HG02610 (cell line): Measurements from ENCODE around the gene DYSF.

Source experiments
- ATAC-seq: cut with Tn5 transposase; IDR thresholded peaks from one replicate; pipeline ENCODE4 v1.9.1; 2021; ENCODE audit warnings: mild to moderate bottlenecking, moderate library complexity; ENCODE audit not compliant: unreplicated experiment

The DYSF gene

GRCh38 chr2:71564790-71565189 is 111.4 kb downstream of the DYSF start:
- ATAC-seq = no peak

- ATAC-seq = no peak
Measured at GRCh38 chr2:71566372-71566771, 113.0 kb downstream of the DYSF start.

GRCh38 chr2:71567625-71568024 is 114.3 kb downstream of the DYSF start:
- ATAC-seq = no peak

GRCh38 chr2:71568103-71568502 is 114.7 kb downstream of the DYSF start:
- ATAC-seq = no peak

GRCh38 chr2:71570511-71570910 is 117.2 kb downstream of the DYSF start:
- no peak for ATAC-seq

- no peak for ATAC-seq
Measured at GRCh38 chr2:71570951-71571460, 117.6 kb downstream of the DYSF start.

- no peak for ATAC-seq
Measured at GRCh38 chr2:71571945-71572344, 118.6 kb downstream of the DYSF start.

- no peak for ATAC-seq
Measured at GRCh38 chr2:71575966-71576365, 122.6 kb downstream of the DYSF start.

- ATAC-seq = no peak
Measured at GRCh38 chr2:71576541-71576940, 123.2 kb downstream of the DYSF start.

- no peak for ATAC-seq
Measured at GRCh38 chr2:71577209-71577608, 123.8 kb downstream of the DYSF start.

GRCh38 chr2:71578767-71579342 is 125.5 kb downstream of the DYSF start:
- no peak for ATAC-seq

- no peak for ATAC-seq
Measured at GRCh38 chr2:71581026-71581425, 127.7 kb downstream of the DYSF start.

- no peak for ATAC-seq
Measured at GRCh38 chr2:71583876-71584275, 130.5 kb downstream of the DYSF start.

- no peak for ATAC-seq
Measured at GRCh38 chr2:71586471-71586870, 133.1 kb downstream of the DYSF start.

GRCh38 chr2:71587509-71588073 is 134.2 kb downstream of the DYSF start:
- no peak for ATAC-seq

- ATAC-seq = no peak
Measured at GRCh38 chr2:71588497-71589170, 135.3 kb downstream of the DYSF start.

- ATAC-seq = no peak
Measured at GRCh38 chr2:71589763-71590162, 136.4 kb downstream of the DYSF start.

- ATAC-seq = no peak
Measured at GRCh38 chr2:71591044-71591443, 137.7 kb downstream of the DYSF start.

GRCh38 chr2:71592181-71592711 is 138.9 kb downstream of the DYSF start:
- no peak for ATAC-seq

- no peak for ATAC-seq
Measured at GRCh38 chr2:71595569-71595968, 142.2 kb downstream of the DYSF start.

- ATAC-seq = no peak
Measured at GRCh38 chr2:71596011-71596410, 142.7 kb downstream of the DYSF start.

- no peak for ATAC-seq
Measured at GRCh38 chr2:71597756-71598155, 144.4 kb downstream of the DYSF start.
